ENCODE results near the gene EXOC6B.

EXOC6B gene

DNA sequence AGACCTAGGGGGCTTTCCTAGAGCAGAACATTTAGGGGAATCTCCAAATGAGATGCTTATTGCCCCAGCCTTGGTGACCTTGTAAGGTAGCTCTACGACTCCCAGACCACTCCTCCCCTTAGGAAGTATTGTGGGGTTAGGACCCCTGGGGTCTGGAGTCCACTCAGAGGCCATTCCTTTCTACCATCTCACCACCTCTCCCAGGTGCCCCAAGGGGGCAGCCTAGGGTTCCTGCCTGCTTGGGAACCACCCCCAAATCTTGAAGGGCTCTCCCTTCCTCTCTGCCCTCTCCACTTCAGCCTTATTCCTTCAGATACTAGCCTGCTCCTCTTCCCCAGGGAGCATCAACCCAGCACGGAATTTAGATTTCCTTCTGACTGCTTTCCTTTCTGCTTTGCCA is 17.5 kb upstream of the EXOC6B start:
- H3K4me3 ChIP-seq (ENCODE audit: low read depth, low read length), result no peak overlapping the region
- TF ChIP-seq, protein P1, sequence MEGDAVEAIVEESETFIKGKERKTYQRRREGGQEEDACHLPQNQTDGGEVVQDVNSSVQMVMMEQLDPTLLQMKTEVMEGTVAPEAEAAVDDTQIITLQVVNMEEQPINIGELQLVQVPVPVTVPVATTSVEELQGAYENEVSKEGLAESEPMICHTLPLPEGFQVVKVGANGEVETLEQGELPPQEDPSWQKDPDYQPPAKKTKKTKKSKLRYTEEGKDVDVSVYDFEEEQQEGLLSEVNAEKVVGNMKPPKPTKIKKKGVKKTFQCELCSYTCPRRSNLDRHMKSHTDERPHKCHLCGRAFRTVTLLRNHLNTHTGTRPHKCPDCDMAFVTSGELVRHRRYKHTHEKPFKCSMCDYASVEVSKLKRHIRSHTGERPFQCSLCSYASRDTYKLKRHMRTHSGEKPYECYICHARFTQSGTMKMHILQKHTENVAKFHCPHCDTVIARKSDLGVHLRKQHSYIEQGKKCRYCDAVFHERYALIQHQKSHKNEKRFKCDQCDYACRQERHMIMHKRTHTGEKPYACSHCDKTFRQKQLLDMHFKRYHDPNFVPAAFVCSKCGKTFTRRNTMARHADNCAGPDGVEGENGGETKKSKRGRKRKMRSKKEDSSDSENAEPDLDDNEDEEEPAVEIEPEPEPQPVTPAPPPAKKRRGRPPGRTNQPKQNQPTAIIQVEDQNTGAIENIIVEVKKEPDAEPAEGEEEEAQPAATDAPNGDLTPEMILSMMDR (IDR thresholded peaks at IDR 0.05; ENCODE audit: low read depth, low read length), result no peak

- TF ChIP-seq, protein P1 (IDR thresholded peaks at IDR 0.05; ENCODE audit: low read depth, low read length), result no peak
- H3K4me3 ChIP-seq (ENCODE audit: low read depth, low read length), result no peak overlapping the region
Measured at GRCh38 chr2:72841462-72842125, 15.8 kb upstream of the EXOC6B start.

DNA sequence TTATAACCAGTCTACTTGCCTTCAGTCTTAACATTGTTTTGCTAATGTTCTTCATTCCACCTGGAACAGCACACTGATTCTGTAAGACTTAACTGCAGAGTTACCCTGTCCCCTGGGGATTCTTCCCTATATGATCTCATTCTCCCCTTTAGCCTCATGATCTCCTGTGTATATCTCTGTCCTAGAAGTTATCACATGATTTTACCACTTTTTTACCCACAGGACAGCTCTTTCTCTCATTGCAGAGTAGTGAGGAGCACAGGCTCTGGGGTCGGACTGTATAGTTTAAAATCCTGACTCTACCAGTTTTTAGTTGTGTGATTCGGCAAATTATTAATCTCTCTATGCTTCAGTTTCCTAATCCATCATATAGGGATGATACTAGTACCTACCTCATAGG is 14.2 kb upstream of the EXOC6B start:
- TF ChIP-seq, protein P1 (IDR thresholded peaks at IDR 0.05; ENCODE audit: low read depth, low read length), result no peak
- H3K4me3 ChIP-seq (ENCODE audit: low read depth, low read length), result no peak overlapping the region

- H3K4me3 ChIP-seq (ENCODE audit: low read depth, low read length), result no peak overlapping the region
- TF ChIP-seq, protein P1 (IDR thresholded peaks at IDR 0.05; ENCODE audit: low read depth, low read length), result no peak
Measured at GRCh38 chr2:72837171-72837570, 11.3 kb upstream of the EXOC6B start.

GRCh38 chr2:72835403-72835802 is 9.6 kb upstream of the EXOC6B start:
- H3K4me3 ChIP-seq (ENCODE audit: low read depth, low read length), result no peak overlapping the region
- TF ChIP-seq, protein P1 (IDR thresholded peaks at IDR 0.05; ENCODE audit: low read depth, low read length), result no peak

GRCh38 chr2:72834596-72834995 is 8.8 kb upstream of the EXOC6B start:
- TF ChIP-seq, protein P1 (IDR thresholded peaks at IDR 0.05; ENCODE audit: low read depth, low read length), result no peak

DNA sequence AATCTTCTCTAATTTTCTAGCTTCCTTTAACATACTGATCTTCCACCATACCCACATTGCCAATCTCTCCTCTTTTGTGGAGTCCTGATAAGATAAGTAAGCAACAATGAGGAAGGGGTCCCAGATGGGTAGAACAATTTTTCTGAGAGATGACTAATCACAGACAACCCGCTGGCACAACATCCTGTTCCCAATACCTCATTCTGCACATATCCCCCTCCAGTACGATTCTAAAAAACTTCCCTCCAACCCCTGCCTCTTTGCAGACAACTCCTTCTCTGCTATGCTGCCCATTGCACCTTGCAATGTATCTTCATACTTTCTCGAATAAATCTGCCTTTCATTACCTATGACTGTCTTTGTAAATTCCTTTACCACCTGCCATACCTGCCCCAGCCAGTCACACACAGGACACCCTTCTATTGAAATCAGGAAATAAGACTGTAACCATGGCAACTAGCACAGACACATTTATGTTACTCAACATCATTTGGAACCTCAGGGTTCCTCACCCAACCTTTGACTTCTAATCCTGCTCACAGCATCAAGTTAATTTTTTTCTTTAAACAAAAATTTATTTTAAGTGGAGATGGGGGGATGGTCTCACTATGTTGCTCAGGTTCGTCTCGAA is 7.4 kb upstream of the EXOC6B start:
- TF ChIP-seq, protein P1 (IDR thresholded peaks at IDR 0.05; ENCODE audit: low read depth, low read length), result no peak
- H3K4me3 ChIP-seq (ENCODE audit: low read depth, low read length), result no peak overlapping the region

More at GRCh38 chr2:72834596-72834995, 8.8 kb upstream of the EXOC6B start:
- no peak overlapping the region for H3K4me3 ChIP-seq (ENCODE audit: low read depth, low read length)

Data from WI38 (cell line).